Measurements from ENCODE around the gene GBA3. TPM values are rescaled to one million over a fixed set of nuclear protein-coding genes. Genes with fewer than 3 reads are reported as not detected.

The GBA3 gene
- polyA plus RNA-seq, 2 donors = 0.02 TPM; not detected in 1

GRCh38 chr4:22670956-22671355, 21.8 kb upstream of the GBA3 start:
- no peaks in the 10 kb centered on the region for H3K36me3 ChIP-seq (ENCODE audit: control insufficient read depth in 2 of 2, insufficient read depth in 2 of 2, low read length in 1 of 2)
- H3K4me1 ChIP-seq (ENCODE audit: control insufficient read depth in 2 of 2, insufficient read depth in 2 of 2, low read length in 1 of 2) = no peaks in the 10 kb centered on the region
- H3K9me3 ChIP-seq (ENCODE audit: control insufficient read depth in 2 of 2, insufficient read depth in 1 of 2, low read depth in 1 of 2, low read length in 1 of 2) = no peaks in the 10 kb centered on the region
- no peak overlapping the region for H3K4me3 ChIP-seq (ENCODE audit: low read depth in 1 of 2, low read length in 2 of 2)
- WGBS, 2 donors = 50 to 77% methylated on average over 1 of the region's 1 CpG
- H3K27me3 ChIP-seq (ENCODE audit: control insufficient read depth in 1 of 2, insufficient read depth in 2 of 2, low read length in 2 of 2) = no peaks in the 10 kb centered on the region
- H3K27ac ChIP-seq (ENCODE audit: low read depth in 2 of 2, low read length in 1 of 2) = no peak overlapping the region

DNA sequence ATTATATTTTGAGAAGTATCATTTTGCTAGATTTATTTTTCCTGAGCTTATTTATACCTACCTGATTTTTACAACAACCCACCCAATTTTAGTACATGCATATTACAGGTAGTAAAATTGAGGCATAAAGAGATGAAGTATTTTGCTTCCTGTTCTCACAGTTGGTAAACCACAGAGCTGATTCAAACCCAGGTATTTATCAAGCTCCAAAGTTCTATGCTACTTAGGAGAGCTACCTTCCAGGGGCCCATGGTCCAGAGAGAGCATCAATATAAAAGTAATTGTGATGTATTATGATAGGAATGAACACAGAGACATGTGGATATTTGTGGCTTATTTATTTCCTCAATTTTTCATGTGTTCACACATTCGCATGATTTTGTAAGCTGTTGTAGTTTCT, 20.2 kb upstream of the GBA3 start:
- Histone ChIP-seq H3K9me3 (ENCODE audit: control insufficient read depth in 2 of 2, insufficient read depth in 1 of 2, low read depth in 1 of 2, low read length in 1 of 2) (no peaks in the 10 kb centered on the region), H3K4me1 (ENCODE audit: control insufficient read depth in 2 of 2, insufficient read depth in 2 of 2, low read length in 1 of 2) (no peaks in the 10 kb centered on the region), H3K4me3 (ENCODE audit: low read depth in 1 of 2, low read length in 2 of 2) (no peak overlapping the region), H3K27ac (ENCODE audit: low read depth in 2 of 2, low read length in 1 of 2) (no peak overlapping the region), H3K36me3 (ENCODE audit: control insufficient read depth in 2 of 2, insufficient read depth in 2 of 2, low read length in 1 of 2) (no peaks in the 10 kb centered on the region), H3K27me3 (ENCODE audit: control insufficient read depth in 1 of 2, insufficient read depth in 2 of 2, low read length in 2 of 2) (no peaks in the 10 kb centered on the region)
- 72 to 81% methylated on average over 1 of the region's 1 CpG for WGBS, 2 donors

DNA sequence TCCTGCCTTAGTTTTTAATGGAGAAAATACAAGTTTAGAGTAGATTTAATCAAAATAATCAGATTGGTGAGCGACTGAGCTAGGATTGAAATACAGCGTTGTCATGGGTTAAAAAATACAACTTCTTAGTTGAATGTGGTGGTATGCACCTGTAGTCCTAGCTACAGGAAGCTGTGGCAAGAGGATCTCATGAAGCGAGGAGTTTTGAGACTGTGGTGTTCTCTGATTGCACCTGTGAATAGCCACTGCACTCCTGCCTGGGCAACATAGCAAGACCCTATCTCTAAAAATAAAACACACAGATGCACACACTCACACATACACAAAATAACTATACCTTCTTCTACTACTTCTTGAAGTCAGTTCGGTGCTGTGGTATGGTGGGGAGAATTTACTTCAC, 19.8 kb upstream of the GBA3 start:
- Histone ChIP-seq H3K4me1 (ENCODE audit: control insufficient read depth in 2 of 2, insufficient read depth in 2 of 2, low read length in 1 of 2) (no peaks in the 10 kb centered on the region), H3K27me3 (ENCODE audit: control insufficient read depth in 1 of 2, insufficient read depth in 2 of 2, low read length in 2 of 2) (no peaks in the 10 kb centered on the region), H3K9me3 (ENCODE audit: control insufficient read depth in 2 of 2, insufficient read depth in 1 of 2, low read depth in 1 of 2, low read length in 1 of 2) (no peaks in the 10 kb centered on the region), H3K4me3 (ENCODE audit: low read depth in 1 of 2, low read length in 2 of 2) (no peak overlapping the region), H3K36me3 (ENCODE audit: control insufficient read depth in 2 of 2, insufficient read depth in 2 of 2, low read length in 1 of 2) (no peaks in the 10 kb centered on the region), H3K27ac (ENCODE audit: low read depth in 2 of 2, low read length in 1 of 2) (no peak overlapping the region)
- 81 to 82% methylated on average over 4 of the region's 4 CpGs for WGBS, 2 donors

GRCh38 chr4:22674700-22675099, 18.0 kb upstream of the GBA3 start:
- Histone ChIP-seq H3K4me1 (ENCODE audit: control insufficient read depth in 2 of 2, insufficient read depth in 2 of 2, low read length in 1 of 2) (no peaks in the 10 kb centered on the region), H3K4me3 (ENCODE audit: low read depth in 1 of 2, low read length in 2 of 2) (no peak overlapping the region), H3K27ac (ENCODE audit: low read depth in 2 of 2, low read length in 1 of 2) (no peak overlapping the region), H3K36me3 (ENCODE audit: control insufficient read depth in 2 of 2, insufficient read depth in 2 of 2, low read length in 1 of 2) (no peaks in the 10 kb centered on the region), H3K27me3 (ENCODE audit: control insufficient read depth in 1 of 2, insufficient read depth in 2 of 2, low read length in 2 of 2) (no peaks in the 10 kb centered on the region), H3K9me3 (ENCODE audit: control insufficient read depth in 2 of 2, insufficient read depth in 1 of 2, low read depth in 1 of 2, low read length in 1 of 2) (no peaks in the 10 kb centered on the region)
- WGBS, 2 donors = 95 to 97% methylated on average over 1 of the region's 1 CpG

- Histone ChIP-seq H3K27ac (ENCODE audit: low read depth in 2 of 2, low read length in 1 of 2) (no peak overlapping the region), H3K4me3 (ENCODE audit: low read depth in 1 of 2, low read length in 2 of 2) (no peak overlapping the region), H3K4me1 (ENCODE audit: control insufficient read depth in 2 of 2, insufficient read depth in 2 of 2, low read length in 1 of 2) (no peaks in the 10 kb centered on the region), H3K9me3 (ENCODE audit: control insufficient read depth in 2 of 2, insufficient read depth in 1 of 2, low read depth in 1 of 2, low read length in 1 of 2) (no peaks in the 10 kb centered on the region), H3K27me3 (ENCODE audit: control insufficient read depth in 1 of 2, insufficient read depth in 2 of 2, low read length in 2 of 2) (no peaks in the 10 kb centered on the region), H3K36me3 (ENCODE audit: control insufficient read depth in 2 of 2, insufficient read depth in 2 of 2, low read length in 1 of 2) (no peaks in the 10 kb centered on the region)
- 75 to 90% methylated on average over 1 of the region's 1 CpG for WGBS, 2 donors
Measured at GRCh38 chr4:22676063-22676462, 16.7 kb upstream of the GBA3 start.

- Histone ChIP-seq H3K9me3 (ENCODE audit: control insufficient read depth in 2 of 2, insufficient read depth in 1 of 2, low read depth in 1 of 2, low read length in 1 of 2) (no peaks in the 10 kb centered on the region), H3K27me3 (ENCODE audit: control insufficient read depth in 1 of 2, insufficient read depth in 2 of 2, low read length in 2 of 2) (no peaks in the 10 kb centered on the region), H3K36me3 (ENCODE audit: control insufficient read depth in 2 of 2, insufficient read depth in 2 of 2, low read length in 1 of 2) (no peaks in the 10 kb centered on the region), H3K4me3 (ENCODE audit: low read depth in 1 of 2, low read length in 2 of 2) (no peak overlapping the region), H3K4me1 (ENCODE audit: control insufficient read depth in 2 of 2, insufficient read depth in 2 of 2, low read length in 1 of 2) (no peaks in the 10 kb centered on the region), H3K27ac (ENCODE audit: low read depth in 2 of 2, low read length in 1 of 2) (no peak overlapping the region)
- WGBS, 2 donors = 61 to 75% methylated on average over 1 of the region's 1 CpG
Measured at GRCh38 chr4:22677780-22678179, 15.0 kb upstream of the GBA3 start.

DNA sequence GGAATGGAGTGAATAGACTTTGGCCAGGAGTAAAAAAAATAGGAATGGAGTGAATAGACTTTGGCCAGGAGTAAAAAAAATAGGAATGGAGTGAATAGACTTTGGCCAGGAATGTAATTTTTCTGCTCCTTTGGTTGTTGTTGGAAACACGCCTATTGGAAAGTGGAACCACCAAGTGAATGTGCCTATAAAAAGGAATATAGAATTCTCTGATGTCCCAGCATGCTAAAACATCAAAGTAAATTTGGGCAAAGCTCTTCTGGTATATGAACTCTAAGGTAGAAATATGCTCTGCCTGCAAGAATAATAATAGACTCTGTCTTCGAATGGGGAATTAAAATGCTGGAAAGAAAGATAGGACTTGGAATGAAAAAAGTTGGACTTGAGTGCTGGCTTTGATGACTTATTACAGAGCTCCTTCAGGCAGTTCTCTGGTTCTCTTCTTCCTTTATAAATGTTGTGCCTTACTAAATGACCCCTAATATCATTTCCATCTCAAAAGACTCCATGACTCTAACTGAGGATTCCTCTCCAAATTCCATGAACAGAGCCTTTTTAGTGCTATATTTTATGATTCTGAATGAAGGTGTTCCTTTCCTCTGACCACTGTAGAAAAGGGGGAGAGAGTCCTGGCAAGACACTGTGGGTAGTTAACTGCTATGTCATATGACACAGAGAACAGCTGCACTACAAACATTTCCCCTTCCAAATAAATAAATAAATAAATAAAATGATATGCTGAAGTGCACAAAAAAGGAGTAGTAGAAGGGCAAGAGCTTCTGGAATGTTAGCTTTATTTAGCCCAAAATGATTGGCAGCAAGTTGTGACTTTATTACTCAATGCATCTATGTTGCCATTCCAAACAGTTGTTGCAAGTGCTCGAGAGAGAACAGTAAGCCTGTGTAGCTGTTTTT, 13.5 kb upstream of the GBA3 start:
- H3K36me3 ChIP-seq (ENCODE audit: control insufficient read depth in 2 of 2, insufficient read depth in 2 of 2, low read length in 1 of 2) = no peaks in the 10 kb centered on the region
- H3K27ac ChIP-seq (ENCODE audit: low read depth in 2 of 2, low read length in 1 of 2) = no peak overlapping the region
- no peaks in the 10 kb centered on the region for H3K27me3 ChIP-seq (ENCODE audit: control insufficient read depth in 1 of 2, insufficient read depth in 2 of 2, low read length in 2 of 2)
- H3K4me3 ChIP-seq (ENCODE audit: low read depth in 1 of 2, low read length in 2 of 2) = no peak overlapping the region
- H3K9me3 ChIP-seq (ENCODE audit: control insufficient read depth in 2 of 2, insufficient read depth in 1 of 2, low read depth in 1 of 2, low read length in 1 of 2) = no peaks in the 10 kb centered on the region
- H3K4me1 ChIP-seq (ENCODE audit: control insufficient read depth in 2 of 2, insufficient read depth in 2 of 2, low read length in 1 of 2) = no peaks in the 10 kb centered on the region
- WGBS, 2 donors = 35 to 49% methylated on average over 3 of the region's 3 CpGs

- H3K36me3 ChIP-seq (ENCODE audit: control insufficient read depth in 2 of 2, insufficient read depth in 2 of 2, low read length in 1 of 2) = no peaks in the 10 kb centered on the region
- no peak overlapping the region for H3K4me3 ChIP-seq (ENCODE audit: low read depth in 1 of 2, low read length in 2 of 2)
- 59 to 64% methylated on average over 4 of the region's 4 CpGs for WGBS, 2 donors
- H3K27me3 ChIP-seq (ENCODE audit: control insufficient read depth in 1 of 2, insufficient read depth in 2 of 2, low read length in 2 of 2) = no peaks in the 10 kb centered on the region
- no peaks in the 10 kb centered on the region for H3K9me3 ChIP-seq (ENCODE audit: control insufficient read depth in 2 of 2, insufficient read depth in 1 of 2, low read depth in 1 of 2, low read length in 1 of 2)
- no peaks in the 10 kb centered on the region for H3K4me1 ChIP-seq (ENCODE audit: control insufficient read depth in 2 of 2, insufficient read depth in 2 of 2, low read length in 1 of 2)
- no peak overlapping the region for H3K27ac ChIP-seq (ENCODE audit: low read depth in 2 of 2, low read length in 1 of 2)
Measured at GRCh38 chr4:22680065-22680642, 12.6 kb upstream of the GBA3 start.

- peaks cover 0 to 2% of the 10 kb centered on the region in 2 donors for H3K4me1 ChIP-seq (ENCODE audit: control insufficient read depth in 2 of 2, insufficient read depth in 2 of 2, low read length in 1 of 2)
- H3K27me3 ChIP-seq (ENCODE audit: control insufficient read depth in 1 of 2, insufficient read depth in 2 of 2, low read length in 2 of 2) = no peaks in the 10 kb centered on the region
- H3K36me3 ChIP-seq (ENCODE audit: control insufficient read depth in 2 of 2, insufficient read depth in 2 of 2, low read length in 1 of 2) = no peaks in the 10 kb centered on the region
- no peak overlapping the region for H3K4me3 ChIP-seq (ENCODE audit: low read depth in 1 of 2, low read length in 2 of 2)
- H3K9me3 ChIP-seq (ENCODE audit: control insufficient read depth in 2 of 2, insufficient read depth in 1 of 2, low read depth in 1 of 2, low read length in 1 of 2) = no peaks in the 10 kb centered on the region
- no peak overlapping the region for H3K27ac ChIP-seq (ENCODE audit: low read depth in 2 of 2, low read length in 1 of 2)
Measured at GRCh38 chr4:22683726-22684125, 9.0 kb upstream of the GBA3 start.

GRCh38 chr4:22686141-22686540, 6.6 kb upstream of the GBA3 start:
- H3K9me3 ChIP-seq (ENCODE audit: control insufficient read depth in 2 of 2, insufficient read depth in 1 of 2, low read depth in 1 of 2, low read length in 1 of 2) = no peaks in the 10 kb centered on the region
- H3K27me3 ChIP-seq (ENCODE audit: control insufficient read depth in 1 of 2, insufficient read depth in 2 of 2, low read length in 2 of 2) = peaks cover 0 to 6% of the 10 kb centered on the region in 2 donors
- H3K4me3 ChIP-seq (ENCODE audit: low read depth in 1 of 2, low read length in 2 of 2) = no peak overlapping the region
- H3K36me3 ChIP-seq (ENCODE audit: control insufficient read depth in 2 of 2, insufficient read depth in 2 of 2, low read length in 1 of 2) = no peaks in the 10 kb centered on the region
- 26 to 44% methylated on average over 5 of the region's 5 CpGs for WGBS, 2 donors
- no peak overlapping the region for H3K27ac ChIP-seq (ENCODE audit: low read depth in 2 of 2, low read length in 1 of 2)
- peaks cover 0 to 2% of the 10 kb centered on the region in 2 donors for H3K4me1 ChIP-seq (ENCODE audit: control insufficient read depth in 2 of 2, insufficient read depth in 2 of 2, low read length in 1 of 2)

All from esophagus (tissue), 2 donors.